ENCODE measurements around the gene STPG3.

Gene STPG3

DNA sequence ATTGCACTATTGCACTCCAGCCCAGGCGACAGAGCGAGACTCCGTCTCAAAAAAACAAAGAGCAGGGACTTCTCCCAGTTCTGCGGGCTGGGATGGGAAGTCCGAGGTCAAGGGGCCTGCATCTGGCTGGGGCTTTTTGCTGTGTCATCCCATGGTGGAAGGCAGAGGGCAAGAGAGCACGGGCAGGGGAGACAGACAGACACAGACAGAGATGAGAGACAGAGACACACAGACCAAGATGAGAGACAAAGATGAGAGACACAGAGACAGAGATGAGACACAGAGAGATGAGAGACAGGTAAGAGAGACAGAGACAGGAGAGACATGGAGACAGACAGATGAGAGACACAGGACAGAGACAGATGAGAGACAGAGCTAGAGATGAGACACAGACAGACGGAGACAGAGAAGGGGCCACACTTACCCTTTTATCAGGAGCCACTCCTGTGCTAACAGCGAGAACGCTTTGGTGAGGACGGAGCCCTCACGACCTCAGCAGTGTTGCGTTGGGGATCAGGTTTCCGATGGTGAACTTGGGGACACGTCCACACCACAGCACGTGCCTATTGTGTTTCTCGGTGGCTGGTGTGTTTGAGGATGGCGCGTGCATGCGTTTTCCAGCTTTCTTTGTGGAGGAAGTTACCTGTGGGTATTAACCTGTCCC lies 17.6 kb downstream of the STPG3 start:
- DNase-seq, result no peak

DNA sequence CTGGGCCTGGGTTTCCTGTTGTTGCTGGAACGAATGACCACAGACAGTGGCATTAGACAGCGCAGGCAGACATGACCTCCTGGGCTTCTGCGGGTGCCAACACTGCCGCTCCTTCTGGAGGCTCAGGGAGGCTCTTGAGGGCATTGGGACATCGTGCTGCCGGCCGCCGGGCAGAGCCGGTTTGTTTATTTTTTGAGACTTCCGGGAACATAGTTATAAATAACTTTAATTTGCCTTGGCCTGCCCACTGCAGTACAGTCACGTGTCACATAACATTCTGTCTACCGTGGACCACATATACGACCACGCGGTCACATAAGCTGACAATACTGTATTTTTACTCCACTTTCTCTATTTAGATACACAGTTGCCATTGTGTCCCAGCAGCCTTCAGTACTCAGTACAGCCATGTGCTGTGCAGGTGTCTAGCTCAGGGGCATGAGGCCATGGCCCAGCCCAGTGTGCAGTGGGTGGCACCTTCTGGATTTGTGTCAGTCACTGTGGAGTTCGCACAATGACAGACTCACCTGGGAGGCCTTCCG lies 18.2 kb downstream of the STPG3 start:
- no peak for DNase-seq

DNA sequence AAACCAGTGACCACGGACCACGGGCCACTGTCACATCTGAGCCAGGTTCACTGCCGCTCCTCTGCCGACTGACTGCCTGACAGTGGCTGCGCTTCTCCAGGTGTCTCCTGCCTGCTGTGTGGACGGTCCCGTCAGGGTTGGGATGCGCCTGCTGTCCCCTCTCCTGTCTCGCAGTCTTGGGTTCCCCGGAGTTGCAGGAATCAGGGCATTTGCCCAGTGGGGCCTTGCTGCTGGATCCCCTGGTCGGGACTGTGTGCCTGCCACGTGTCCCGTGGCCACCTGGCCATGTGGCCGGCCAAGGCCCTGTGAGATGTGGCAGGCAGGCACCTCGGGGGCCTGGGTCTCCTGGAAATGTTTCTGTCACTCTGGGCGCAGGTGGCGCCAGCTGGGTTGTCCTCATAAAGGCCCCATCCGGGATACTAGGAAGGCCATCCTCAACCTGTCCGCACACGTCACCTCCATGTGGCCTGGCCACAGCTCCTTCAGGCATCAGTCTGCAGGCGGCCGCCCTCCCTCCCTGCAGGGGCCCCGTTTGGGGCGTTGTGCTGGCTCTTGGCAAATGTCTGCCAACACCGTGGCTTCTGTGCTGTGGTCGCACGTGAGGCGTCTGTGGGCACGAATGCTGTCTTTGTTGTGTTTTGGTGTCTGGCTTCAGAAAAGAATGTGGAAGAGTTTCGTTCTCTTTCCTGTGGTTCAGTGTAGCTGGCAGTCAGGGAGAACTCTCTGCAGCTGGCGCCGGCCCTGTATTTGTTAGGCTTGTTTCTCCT lies 20.0 kb downstream of the STPG3 start:
- no peak for DNase-seq

DNA sequence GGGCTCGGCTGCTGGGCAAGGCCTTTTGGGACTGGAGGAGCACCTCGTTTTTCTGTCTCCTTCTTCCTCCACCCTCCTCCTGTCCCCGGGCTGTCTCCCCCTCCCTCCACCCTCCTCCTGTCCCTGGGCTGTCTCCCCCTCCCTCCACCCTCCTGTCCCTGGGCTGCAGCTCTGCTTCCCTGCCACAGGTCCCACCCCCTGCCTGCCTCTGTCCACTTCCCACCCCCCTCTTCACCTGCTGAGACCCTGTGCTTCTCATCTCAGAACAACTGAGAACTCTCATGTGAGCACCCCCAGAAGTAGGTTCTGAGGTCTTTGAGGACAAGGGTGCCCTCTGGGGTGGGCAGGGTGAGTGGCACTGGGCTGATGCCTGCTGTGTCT lies 20.6 kb downstream of the STPG3 start:
- DNase-seq, result no peak

DNA sequence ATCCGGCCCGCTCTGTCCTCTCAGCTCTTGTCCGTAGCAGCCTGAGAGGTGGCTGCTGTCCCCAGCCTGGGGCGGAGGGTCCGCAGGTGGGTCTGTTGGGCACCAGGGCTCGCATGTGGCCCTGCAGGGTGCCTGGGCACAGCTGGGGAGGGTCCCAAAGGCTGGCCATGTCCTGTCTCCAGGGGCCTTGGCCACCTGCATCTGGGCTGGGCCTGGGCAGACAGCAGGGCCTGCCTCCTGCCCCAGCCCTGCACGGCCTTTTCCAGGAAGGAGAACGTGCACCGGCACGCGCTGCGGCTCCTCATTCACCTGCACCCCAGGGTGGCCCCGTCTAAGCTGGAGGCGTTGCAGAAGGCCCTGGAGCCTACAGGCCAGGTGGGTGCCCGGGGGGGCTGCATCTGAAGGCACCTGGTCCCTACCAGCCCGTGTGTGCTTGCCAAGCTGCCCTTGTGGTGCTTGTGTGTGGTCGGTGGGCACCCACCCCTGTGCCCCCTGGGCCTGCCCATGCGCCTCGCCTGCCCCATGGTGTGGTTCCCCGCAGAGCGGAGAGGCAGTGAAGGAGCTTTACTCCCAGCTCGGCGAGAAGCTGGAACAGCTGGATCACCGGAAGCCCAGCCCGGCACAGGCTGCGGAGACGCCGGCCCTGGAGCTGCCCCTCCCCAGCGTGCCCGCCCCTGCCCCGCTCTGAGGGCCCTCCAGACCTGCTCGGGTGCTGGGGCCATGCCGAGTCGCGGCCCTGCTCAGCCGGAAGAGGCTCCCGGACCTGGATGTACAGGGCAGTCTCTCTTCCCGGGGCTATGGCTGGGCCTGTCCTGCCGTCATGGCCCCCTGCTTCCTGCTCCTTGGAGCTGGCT lies 21.4 kb downstream of the STPG3 start:
- no peak for DNase-seq

DNA sequence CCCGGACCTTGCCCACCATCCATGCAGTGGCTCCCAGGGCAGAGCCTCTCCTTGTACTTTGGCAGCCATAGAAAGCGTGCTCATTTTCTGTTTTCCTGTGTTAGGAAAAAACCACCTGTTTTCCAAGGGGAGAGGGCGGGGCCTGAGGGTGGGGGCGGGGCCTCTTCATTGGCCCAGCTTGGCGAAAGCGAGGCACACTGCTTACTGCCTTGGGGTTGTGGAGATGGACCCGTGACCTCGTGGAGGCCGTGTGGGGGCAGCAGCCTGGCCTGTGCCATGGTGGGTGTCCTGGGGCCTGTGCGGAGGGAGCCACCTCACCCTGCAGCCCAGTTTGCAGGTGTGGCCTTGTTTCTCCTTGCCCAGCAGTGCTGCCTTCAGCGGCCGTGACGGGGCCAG lies 22.0 kb downstream of the STPG3 start:
- no peak for DNase-seq

DNA sequence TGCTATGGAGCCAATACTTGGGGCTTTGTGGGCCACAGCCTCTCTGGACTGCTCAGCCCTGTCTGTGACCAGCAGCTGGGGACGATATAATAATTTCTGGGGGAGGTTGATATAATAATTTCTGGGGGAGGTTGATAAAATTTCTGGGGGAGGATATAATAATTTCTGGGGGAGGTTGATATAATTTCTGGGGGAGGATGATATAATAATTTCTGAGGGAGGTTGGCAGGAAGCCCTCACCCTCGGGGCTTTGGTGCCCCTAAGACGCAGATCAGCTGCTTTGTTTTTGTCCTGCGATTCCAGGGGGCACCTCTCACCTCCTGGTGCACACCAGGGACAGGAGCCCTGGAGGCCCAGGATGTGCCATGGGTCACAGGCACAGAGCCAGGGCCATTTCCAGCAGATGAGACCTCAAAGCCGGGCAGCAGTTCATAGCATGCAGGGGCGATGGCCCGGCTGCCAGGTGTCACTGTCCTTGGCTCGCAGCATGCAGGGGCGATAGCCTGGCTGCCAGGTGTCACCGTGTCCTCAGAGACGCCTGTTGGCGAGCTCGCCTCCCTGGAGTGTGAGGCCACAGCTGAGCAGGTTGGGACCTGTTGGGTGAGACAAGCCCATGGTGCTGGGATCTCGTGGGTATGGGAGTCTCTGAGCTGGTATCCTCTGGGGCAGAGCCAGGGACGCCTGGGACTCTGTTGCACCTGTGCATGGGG lies 22.7 kb downstream of the STPG3 start:
- no peak for DNase-seq

DNA sequence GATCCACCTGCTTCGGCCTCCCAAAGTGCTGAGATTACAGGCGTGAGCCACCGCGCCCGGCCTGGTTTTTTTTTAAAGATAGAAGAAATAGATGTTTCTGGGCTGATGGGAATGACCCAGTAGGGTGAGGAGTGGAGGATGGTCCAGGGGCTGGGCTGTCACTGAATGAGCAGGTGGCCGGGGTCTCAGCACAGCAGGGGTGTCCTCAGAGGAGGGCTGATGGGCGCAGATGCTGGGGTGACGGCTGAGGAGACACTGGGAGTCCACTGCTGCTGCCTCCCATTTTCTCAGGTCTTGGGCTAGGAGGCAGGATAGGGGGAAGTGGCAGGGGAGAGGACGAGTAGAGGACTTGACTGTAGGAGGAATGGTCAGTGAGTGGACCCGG lies 24.1 kb downstream of the STPG3 start:
- no peak for DNase-seq

DNA sequence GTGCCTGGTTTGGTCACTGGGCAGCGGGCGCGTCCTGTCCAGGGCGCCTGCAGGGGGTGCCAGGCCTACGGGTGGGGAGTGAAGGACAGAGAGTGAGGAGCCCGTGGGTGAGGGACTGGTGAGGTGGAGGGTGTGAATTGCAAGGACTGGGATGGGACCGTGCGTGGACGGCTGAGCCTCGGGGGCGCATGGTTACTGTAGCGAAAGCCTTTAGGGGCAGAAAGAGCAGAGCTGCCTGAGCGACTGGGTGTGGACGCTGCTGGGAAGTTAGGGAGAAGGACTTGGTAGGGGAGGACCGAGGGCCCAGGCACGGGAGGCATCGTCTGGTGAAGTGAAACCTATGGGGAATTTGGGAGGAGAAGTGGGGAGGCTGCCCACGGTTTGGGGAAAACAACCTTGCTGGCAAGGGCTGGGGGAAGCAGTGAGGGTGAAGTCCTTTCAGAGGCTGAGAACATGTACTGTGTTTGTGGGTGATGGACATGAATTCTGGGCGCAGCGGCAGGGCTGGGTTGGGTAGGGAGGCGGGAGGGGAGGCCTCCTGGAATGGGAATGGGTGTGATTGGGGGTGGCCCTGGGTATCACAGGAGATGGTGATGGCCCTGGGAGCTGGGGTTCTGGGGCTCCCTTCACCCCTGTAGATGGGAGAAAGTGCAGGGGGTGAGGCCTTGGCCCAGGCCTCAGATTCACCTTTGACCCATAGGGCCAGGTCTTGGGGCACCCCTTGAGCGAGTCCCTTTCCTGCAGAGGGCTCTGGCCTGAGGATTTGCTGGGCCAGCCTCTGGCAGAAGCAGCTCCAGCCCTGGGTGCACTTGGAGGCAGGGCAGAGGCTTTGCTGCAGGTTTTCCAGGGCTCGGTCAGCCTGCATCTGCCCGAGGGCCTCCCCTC lies 24.7 kb downstream of the STPG3 start:
- DNase-seq, result no peak

DNA sequence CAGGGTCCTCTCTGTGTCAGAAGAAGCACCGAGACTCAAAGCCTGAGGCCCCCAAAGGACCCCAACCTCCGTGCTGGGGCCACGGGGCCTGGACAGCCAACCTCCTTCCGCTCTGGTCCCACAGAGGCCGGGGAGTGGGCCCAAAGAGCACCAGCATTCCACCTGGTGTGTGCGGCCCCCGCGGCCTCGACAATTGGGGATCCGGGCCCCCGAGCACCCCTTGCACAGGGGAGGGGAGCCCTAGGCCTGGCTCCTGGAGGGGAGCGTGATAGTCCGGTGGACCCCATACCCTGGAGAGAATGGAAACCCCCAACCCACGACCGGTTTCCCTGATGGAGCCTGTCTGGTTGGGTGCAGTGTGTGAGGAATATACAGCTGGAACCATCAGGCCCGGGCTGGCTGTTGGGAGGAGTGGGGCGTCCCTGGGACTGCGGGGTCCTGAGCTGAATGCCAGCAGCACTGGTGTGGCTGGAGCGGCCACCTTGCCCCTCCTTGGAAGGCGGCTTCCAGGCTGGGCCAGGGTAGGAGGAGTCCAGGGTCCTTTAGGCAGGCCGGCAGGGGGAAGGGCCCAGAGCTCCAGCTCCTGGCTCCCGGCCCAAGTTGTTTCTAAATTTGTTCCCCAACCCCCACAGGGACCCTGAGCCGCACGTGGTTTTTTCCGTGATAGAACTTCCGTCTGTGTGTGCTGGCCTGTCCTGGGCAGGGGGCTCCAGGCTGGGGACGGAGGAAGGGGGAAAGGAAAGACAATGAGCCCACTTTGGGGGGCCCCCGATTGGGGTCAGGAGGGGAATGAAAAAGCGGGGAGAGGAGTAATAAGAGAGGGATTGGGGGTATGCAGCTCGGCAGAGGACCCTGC lies 25.6 kb downstream of the STPG3 start:
- no peak for DNase-seq

DNA sequence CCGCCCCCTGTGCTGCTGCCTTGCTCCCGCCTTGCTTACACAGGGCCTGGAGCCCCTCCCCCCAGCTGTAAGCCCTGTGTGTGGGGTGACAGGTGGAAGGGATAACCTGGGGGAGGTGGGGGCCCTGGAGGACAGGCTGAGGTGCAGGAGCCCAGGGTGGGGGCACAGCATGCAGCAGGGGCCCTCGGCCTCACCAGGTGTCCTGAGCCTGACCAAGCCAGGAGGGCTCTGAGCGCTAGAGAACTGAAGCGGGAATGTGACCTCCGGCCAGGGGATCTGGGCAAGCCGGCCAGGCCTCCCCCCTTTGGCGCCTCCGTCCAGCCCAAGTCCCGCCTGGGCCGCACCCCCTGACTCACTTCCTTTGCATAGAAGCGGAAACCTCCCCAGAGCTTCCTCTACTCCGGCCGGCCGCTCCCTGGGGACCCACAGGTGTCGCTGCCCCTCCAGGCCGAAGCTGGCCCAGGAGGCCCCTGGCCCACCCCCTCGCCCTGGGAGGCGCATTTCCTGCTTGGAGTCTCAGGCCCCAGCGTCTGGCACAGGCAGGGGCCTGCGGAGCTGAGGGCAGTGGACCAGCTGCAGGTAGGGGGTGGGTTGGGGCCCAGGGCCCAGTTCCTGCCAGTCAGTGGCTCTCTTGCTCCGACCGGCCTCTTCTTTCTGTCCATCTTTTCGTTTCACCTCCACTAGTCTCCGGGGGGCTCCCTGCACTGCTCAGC lies 26.4 kb downstream of the STPG3 start, which contains the start of gene TOR4A:
Gene TOR4A (plus strand): TSS at position 398 of the 713 bp plus-strand sequence. CDS start 964 bp downstream, outside the sequence.
- no peak for DNase-seq

DNA sequence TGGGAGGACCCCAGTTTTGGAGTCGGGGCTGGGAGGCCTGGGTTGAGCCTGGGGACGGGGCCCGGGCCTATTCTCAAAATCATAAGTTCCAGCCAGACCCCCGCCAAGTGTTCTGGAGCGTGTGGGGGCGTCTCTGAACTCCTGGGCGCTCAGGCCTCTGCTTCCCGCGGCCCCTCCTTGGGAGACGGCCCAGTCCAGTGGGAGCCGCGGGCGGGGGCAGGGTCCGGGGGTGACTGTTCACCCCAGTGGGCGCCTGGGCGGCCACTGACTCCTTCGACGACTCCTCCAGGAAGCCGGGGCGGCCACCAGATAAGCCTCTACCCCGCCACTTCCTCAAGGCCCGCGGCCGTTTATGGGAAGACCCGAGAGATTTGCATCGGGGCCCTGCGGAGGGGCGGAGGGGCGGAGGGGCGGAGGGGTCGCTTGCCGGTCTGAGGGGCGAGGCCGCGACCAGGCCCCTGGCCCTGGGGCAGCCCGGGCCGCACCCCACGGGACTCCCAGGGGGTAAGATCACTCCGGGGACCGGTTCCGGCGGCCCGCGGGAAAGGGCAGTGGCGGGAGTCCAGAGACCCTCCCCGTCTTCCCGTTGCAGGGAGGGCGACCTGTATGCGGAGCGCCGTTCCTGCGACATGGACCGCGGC lies 27.1 kb downstream of the STPG3 start:
- DNase-seq, result no peak

DNA sequence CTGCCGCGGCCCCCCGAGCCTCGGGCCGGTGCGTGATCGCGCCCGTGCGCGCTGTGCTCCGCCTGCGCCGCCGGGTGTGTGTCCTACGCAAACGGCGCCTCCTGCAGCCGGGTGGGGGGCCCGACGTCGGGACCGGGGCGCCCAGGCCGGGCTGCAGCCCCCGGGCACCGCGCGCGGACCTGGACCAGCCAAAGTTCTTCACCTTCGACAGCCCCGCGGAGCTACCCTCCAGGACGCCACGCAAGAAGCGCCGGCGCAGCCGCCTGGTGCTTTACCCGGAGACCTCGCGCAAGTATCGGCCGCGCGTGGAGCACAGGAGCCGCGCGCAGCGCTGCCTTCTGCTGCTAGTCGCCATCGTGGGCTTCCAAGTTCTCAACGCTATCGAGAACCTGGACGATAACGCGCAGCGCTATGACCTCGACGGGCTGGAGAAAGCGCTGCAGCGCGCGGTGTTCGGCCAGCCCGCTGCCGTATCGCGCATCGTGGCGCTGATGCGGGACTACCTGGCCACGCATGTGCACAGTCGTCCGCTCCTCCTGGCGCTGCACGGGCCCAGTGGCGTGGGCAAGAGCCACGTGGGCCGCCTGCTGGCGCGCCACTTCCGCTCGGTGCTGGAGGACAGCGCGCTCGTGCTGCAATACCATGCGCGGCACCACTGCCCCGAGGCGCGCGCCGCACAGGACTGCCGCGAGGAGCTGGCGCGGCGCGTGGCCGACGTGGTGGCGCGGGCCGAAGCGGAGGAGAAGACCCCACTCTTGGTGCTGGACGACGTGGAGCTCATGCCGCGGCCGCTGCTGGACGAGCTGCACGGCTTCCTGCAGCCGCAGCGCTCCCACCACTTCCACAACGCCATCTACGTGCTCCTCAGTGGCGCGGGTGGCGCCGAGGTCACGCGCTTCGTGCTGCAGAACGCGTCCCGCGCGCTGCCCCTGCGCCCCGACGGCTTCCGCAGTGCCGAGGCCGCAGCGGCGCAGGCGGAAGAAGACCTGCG lies 27.9 kb downstream of the STPG3 start:
- DNase-seq, result no peak

DNA sequence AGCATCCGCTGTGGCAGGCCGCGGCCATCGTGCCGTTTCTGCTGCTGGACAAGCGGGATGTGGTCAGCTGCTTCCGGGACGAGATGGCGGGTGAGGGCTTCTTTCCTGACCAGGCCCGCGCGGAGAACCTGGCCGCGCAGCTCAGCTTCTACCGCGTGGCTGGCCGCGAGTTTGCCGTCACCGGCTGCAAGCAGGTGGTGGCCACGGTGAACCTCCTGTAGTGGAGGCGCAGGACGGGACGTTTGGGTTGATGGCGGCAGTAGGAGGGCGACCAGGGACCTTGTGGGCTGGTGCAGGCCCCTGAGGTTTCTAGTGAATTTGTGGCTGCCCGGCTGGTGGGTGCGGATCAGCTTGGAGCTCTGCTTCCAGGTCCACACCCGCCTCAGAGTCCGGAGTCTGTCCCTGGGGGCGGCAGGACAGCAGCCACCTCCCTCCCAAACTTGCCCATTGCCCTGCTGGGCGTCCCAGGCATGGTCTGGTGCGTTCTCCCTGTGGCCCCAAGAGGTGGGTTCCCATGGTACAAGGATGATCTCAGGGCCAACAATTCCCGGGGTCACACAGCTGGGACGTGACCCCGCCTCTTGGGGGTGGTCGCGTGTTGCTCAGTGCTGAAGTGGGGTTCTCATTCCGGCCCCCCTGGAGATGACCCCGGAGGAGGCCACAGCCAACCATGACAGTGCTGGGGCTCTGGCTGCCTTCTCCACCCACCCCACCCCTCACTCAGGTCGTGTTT lies 28.8 kb downstream of the STPG3 start:
- no peak for DNase-seq

DNA sequence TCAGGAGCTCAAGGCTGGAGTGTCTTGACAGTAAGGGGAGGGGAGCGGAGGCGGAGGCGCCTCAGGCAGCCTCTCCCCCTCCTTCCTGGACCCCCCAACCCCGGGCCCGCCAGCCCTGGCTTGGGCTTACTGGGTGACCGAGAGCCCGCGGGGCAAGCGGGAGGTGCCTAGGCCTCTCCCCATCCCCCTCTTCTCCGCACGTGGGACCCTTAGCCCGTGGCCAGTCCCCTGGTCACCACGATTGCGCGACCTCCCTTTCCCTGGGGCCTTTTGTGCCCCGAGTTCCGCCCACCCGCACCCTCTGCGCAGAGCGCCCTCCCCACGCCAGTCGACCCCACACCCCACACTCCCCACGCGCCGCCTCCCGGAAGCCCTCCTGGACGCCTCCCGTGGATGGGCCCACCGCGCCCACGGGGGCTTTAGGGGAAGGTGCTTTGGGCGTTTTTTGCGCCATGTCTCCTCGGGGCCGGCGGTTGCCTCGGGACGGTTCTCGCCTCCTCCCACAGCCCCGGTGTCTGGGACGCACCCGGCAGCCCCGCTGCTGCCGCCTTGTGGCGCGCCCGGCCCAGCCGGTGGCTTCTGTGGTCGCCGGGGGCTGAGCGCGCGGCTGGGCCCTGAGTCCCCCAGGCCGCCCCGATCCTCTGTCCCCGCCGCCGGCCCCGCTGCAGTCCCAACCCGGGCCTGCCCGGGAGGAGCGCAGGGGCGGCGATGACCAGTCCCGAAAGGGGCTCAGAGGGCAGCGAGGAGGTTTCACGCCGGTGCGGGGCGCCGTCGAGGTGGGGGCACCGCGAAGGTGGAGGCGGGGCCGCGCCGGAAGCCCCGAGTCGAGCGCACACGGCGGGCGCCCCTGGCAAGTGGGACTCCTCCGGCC lies 29.6 kb downstream of the STPG3 start:
- no peak for DNase-seq

DNA sequence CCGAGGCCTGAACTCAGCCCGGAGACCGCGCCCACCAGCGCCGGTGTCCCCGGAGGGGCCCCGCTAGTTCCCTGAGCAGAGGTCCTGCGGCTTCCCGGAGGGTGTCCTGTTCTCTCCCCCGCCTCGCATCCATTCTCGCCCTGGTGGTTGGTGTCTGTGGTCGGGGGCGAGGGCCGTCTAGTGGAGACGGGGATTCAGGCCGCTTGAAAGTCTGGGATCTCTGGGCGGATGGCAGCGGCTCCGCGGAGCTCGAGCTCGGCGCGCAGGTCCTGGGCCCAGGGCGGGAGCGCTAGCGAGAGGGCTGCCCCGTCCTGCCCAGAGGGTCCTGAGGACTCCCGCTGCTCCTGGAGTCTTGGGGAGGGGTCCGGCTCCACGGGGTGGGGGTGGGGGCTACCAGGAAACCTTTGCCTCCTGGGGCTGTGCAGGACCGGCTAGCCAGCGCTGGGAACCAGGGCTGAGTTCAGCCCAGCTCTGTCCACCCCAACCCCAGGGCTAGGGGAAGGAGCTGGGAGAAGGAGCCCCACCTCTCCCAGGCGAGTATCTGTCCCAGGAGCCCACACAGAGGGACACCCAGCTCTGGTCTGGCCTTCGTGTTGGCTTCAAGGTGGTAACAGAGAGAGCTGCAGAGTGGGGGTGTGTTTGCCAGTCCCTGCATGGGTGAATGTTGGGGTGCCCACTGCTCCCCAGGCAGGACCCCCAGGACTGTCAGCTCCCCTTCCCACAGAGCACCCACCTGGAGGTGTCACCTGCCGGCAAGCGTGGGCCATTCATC lies 30.4 kb downstream of the STPG3 start:
- no peak for DNase-seq
